Ovary (tissue), 9 donors: Measurements from ENCODE around the gene SLC5A5. TPM values are rescaled to one million over a fixed set of nuclear protein-coding genes. Genes with fewer than 3 reads are reported as not detected.
A peak's percentile ranks its signal among the peaks of the same experiment; 100 is the strongest.

Experiments
- DNase-seq, 5 donors: peaks; one replicate each; pipeline ENCODE4 v3.0.0-alpha.2; 2019 to 2020
- H3K27ac ChIP-seq, 2 donors: fragments of 200-600 bp; one replicate each; pipeline versions ENCODE4 v1.5.1 to v1.8.0; 2019 to 2022
- H3K27me3 ChIP-seq: fragments of 200-600 bp; one replicate; pipeline ENCODE4 v1.8.0; 2022
- H3K36me3 ChIP-seq: fragments of 200-600 bp; sonication (generic); one replicate; pipeline ENCODE4 v1.5.1; 2019
- H3K4me1 ChIP-seq: one replicate; pipeline ENCODE4 v1.8.1; 2013; ENCODE audit warnings: mild to moderate bottlenecking, moderate library complexity; ENCODE audit not compliant: insufficient read depth
- H3K4me3 ChIP-seq: fragments of 200-600 bp; sonication (generic); one replicate; pipeline ENCODE4 v1.5.1; 2017
- H3K9me3 ChIP-seq, 2 donors: fragments of 200-600 bp in 1 of 2; sonication (generic) in 1 of 2; one replicate each; pipeline versions ENCODE4 v1.5.1 to v1.8.1; 2013 to 2019; ENCODE audit warnings: mild to moderate bottlenecking in 1 of 2, moderate library complexity in 1 of 2
- EP300 ChIP-seq: sonication (generic); formaldehyde crosslinking; IDR thresholded peaks from one replicate; pipeline ENCODE4 v1.6.1; 2017; ENCODE audit warnings: antibody characterized with exemption
- POLR2A ChIP-seq: fragments of 450-650 bp; IDR thresholded peaks from one replicate; pipeline ENCODE4 v1.6.1; 2017; ENCODE audit warnings: antibody characterized with exemption, mild to moderate bottlenecking, moderate library complexity
- WGBS, 3 donors: extraction: QIAGEN DNeasy Blood & Tissue Kit in 1 of 3; methylation state at CpG; one replicate each; pipeline versions ENCODE4 v1.1.5 to v1.1.7; 2013 to 2017; 5-methylcytosine and 5-hydroxymethylcytosine counted together
- intact Hi-C, 4 donors: fragments of 100-400 bp; cut with DNase I; formaldehyde crosslinking; loops; one replicate each; pipeline versions ENCODE4 v1.11.0 to v1.15.1; 2022 to 2023
- polyA plus RNA-seq, 2 donors: library from polyadenylated mRNA; stranded (reverse); fragments of 200-250 nt in 1 of 2; fragments of 350-450 nt in 1 of 2; fragmentation: Illumina TruSeq in 1 of 2; extraction: RNeasy Lipid Tissue Mini Kit (QIAGEN cat#74804) in 1 of 2; gene quantifications; one replicate each; pipeline ENCODE4 v1.2.3, GENCODE V29; 2013 to 2014
- total RNA-seq, 7 donors: library from RNA; depleted of rRNA in 2 of 7; stranded (reverse); fragments of >200 nt in 2 of 7; fragmentation: NEBNext Ultra II Directional in 3 of 7; extraction: Animal tissue kit (Norgen Biotek cat#: 25700) in 3 of 7; gene quantifications; one replicate each; pipeline versions ENCODE4 v1.1.0 to v1.2.4, GENCODE V29; 2016 to 2023
- TF ChIP-seq, protein P1 (sequence below), 3 donors: fragments of 450-650 bp in 2 of 3; fragments of 200-600 bp in 1 of 3; IDR thresholded peaks; one replicate each; pipeline versions ENCODE4 v1.5.1 to v1.8.0; 2016 to 2022; ENCODE audit warnings: antibody characterized with exemption in 3 of 3, mild to moderate bottlenecking in 1 of 3
- donor health status: DM: no; HTN: no; CAD: no; lungs with moderate emphysema.
- donor health status: DM: no; HTN: no; CAD: no.
- donor health status: Bipolar disorder and iron deficiency.
- donor health status: DM: yes; HTN: yes; CAD: no.
- donor health status: DM: no; HTN: no; CAD: no.
- donor health status: DM: yes; HTN: yes; CAD: no.

Gene SLC5A5
- total and polyA plus RNA-seq, 9 donors, result 0.07 TPM; not detected in 8

DNA sequence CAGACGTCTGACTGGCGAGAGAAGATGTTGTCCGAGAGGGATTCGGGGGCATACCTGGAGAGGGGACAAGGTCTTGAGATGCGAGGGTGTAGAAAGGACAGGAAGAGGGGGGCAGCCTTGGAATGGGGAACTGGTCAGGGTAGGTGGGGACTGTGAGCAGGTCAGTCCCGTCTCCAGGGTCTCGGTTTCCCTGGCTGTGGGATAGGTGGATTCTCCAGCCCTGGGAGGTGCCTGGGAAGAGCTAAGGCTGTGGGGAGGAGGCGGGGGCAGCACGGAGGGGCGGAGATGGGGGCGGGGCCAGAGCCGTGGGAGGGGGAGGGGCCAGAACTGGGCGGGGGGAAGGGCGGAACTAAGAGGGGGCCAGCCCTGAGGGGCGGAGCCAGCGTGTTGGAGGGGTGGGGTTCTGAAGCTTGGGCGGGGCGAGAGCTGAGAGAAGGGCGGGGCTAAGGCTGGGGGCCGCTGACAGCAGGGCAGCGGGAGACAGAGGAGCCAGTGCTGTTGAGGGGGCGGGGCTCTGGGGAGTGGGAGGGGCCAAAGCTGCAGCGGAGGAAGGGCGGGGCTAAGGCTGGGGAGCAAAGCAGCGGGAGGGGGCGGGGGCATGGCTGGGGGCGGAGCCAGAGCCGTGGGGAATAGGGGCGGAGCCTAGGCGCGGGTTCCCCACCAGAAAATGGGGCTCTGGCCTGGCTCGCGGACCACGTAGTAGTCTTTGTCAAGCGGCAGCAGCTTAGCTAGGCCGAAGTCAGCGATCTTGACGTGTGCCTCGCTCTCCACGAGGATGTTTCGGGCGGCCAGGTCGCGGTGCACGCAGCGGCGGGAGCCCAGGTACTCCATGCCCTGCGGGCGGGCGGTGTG lies 41.0 kb upstream of the SLC5A5 start:
- WGBS, 3 donors, result 17 to 33% (median 17%) methylated on average over 31 to 50 of the region's 50 CpGs
- peak overlapping the region; percentile 31 for H3K4me3 ChIP-seq

DNA sequence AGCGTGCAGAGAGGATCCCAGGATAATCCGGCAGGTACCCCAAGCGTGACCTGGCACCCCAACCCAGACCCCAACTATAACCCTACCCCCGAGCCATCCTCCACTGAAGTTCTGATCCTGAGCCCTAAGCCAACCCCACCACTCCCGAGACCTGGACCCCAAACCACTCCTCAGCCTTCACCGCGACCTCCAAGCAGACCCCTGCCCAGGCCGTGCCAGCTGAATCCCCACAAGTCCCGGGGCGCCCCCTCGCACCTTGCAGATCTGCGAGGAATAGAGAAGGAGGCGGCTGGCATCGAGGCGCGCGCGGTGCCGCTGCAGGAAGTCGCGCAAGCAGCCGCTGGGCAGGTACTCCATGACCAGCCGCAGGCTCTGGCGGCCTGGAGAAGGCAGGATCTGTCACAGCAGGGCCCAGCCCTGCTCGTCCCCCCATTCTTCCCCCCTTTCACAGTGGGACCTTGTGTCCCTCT lies 40.3 kb upstream of the SLC5A5 start:
- H3K27me3 ChIP-seq, result no peaks in the 10 kb centered on the region
- intact Hi-C loops, result no loop called here

More for the DNA sequence above, 41.0 kb upstream of the SLC5A5 start:
- intact Hi-C loops, result no loop called here
- no peaks in the 10 kb centered on the region for H3K36me3 ChIP-seq
- DNase-seq, result peak; percentile 95 to 98 (median 97)
- H3K27me3 ChIP-seq, result no peaks in the 10 kb centered on the region
- peaks cover 2% of the 10 kb centered on the region for H3K4me1 ChIP-seq
- no peaks in the 10 kb centered on the region for H3K9me3 ChIP-seq
- H3K27ac ChIP-seq, result peak overlapping the region; percentile 23 to 88
- TF ChIP-seq EP300, result no peak
- TF ChIP-seq, protein P1, sequence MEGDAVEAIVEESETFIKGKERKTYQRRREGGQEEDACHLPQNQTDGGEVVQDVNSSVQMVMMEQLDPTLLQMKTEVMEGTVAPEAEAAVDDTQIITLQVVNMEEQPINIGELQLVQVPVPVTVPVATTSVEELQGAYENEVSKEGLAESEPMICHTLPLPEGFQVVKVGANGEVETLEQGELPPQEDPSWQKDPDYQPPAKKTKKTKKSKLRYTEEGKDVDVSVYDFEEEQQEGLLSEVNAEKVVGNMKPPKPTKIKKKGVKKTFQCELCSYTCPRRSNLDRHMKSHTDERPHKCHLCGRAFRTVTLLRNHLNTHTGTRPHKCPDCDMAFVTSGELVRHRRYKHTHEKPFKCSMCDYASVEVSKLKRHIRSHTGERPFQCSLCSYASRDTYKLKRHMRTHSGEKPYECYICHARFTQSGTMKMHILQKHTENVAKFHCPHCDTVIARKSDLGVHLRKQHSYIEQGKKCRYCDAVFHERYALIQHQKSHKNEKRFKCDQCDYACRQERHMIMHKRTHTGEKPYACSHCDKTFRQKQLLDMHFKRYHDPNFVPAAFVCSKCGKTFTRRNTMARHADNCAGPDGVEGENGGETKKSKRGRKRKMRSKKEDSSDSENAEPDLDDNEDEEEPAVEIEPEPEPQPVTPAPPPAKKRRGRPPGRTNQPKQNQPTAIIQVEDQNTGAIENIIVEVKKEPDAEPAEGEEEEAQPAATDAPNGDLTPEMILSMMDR (IDR thresholded peaks at IDR 0.05), result no peak
- TF ChIP-seq POLR2A, result peak; percentile 38

DNA sequence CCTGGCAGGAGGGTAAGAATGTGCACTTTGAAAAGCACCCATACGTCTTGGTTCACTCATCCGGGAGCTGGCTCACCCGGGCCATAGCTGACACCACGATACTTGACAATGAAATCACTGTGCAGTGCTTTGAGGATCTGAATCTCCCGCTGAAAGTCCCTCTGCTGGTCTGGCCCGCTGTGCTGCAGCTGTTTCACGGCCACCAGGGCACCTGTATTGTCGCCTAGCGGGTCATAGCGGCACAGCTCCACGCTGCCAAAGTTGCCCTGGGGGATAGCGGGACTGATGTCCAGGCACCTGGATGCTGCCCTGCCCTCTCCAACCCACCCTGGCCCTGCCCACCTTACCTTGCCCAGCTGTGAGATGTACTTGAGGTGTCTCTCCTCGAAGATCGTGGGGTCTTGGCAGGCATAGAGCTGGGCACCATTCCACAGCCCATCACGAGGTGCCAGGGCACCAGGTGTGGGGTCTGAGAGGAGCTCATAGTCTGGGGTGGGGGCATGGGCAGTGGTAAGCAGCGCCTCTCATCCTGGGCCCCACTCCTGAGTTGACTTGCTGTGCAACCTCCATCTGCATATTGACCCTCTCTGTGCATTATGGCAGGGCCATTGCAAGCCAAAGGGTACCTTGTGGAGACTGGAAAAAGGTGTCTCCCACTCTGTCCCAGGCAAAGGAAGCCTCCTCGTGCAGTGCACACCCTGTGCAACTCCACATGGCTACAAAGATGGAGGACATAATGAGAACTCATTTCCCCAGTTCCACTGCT lies 39.1 kb upstream of the SLC5A5 start:
- TF ChIP-seq, protein P1 (IDR thresholded peaks at IDR 0.05), result no peak
- TF ChIP-seq POLR2A (no peak), EP300 (no peak)
- no peak overlapping the region for H3K27ac ChIP-seq
- no peaks in the 10 kb centered on the region for H3K27me3 ChIP-seq
- H3K4me3 ChIP-seq, result no peak overlapping the region
- 78 to 85% (median 79%) methylated on average over 17 of the region's 17 CpGs for WGBS, 3 donors
- peak in 2 of 5 donors; percentile 50 to 64 for DNase-seq
- no peaks in the 10 kb centered on the region for H3K9me3 ChIP-seq
- no peaks in the 10 kb centered on the region for H3K36me3 ChIP-seq
- H3K4me1 ChIP-seq, result peaks cover 2% of the 10 kb centered on the region
- intact Hi-C loops, result no loop called here

More for the DNA sequence above, 40.3 kb upstream of the SLC5A5 start:
- peak overlapping the region; percentile 4 for H3K4me3 ChIP-seq
- H3K27ac ChIP-seq, result peak overlapping the region in 1 of 2 donors; percentile 70
- WGBS, 3 donors, result 54 to 63% (median 56%) methylated on average over 21 to 25 of the region's 25 CpGs
- no peaks in the 10 kb centered on the region for H3K9me3 ChIP-seq
- no peaks in the 10 kb centered on the region for H3K36me3 ChIP-seq
- DNase-seq, result peak in 4 of 5 donors; percentile 53 to 75 (median 65)
- TF ChIP-seq EP300 (no peak), POLR2A (no peak)
- TF ChIP-seq, protein P1 (IDR thresholded peaks at IDR 0.05), result no peak
- peaks cover 2% of the 10 kb centered on the region for H3K4me1 ChIP-seq

- Histone ChIP-seq H3K9me3 (no peaks in the 10 kb centered on the region), H3K4me3 (no peak overlapping the region), H3K4me1 (peaks cover 2% of the 10 kb centered on the region), H3K27ac (no peak overlapping the region), H3K27me3 (no peaks in the 10 kb centered on the region), H3K36me3 (no peaks in the 10 kb centered on the region)
- intact Hi-C loops, result no loop called here
- TF ChIP-seq, protein P1 (IDR thresholded peaks at IDR 0.05), result no peak
- no peak for TF ChIP-seq POLR2A
- no peak for TF ChIP-seq EP300
- DNase-seq, result no peak
- WGBS, 3 donors, result 78 to 83% (median 79%) methylated on average over 27 of the region's 27 CpGs
Measured at GRCh38 chr19:17834350-17835181, 37.2 kb upstream of the SLC5A5 start.
